Activated naive CD8-positive, alpha-beta T cell treated with anti-CD3 and anti-CD28 coated beads, Interleukin-2, amount 10 ng/mL, durations not matched to agents 7 days and 5 days (primary cell): ENCODE data around the gene AMH. TPM values are rescaled to one million over a fixed set of nuclear protein-coding genes. Genes with fewer than 3 reads are reported as not detected.
"Not testable (repeated sequence)": the region's sequence is repeated elsewhere in the genome, so short reads cannot be mapped to it uniquely, and the experiment has no call there.

Source experiments
- ATAC-seq: fragments of 150-1000 bp; cut with Tn5 transposase; one replicate; pipeline ENCODE4 v1.10.0; 2021; ENCODE audit warnings: low read depth, moderate library complexity
- POLR2A ChIA-PET: fragments of 350-600 bp; sonication (Branson Sonifier 250); formaldehyde crosslinking; loops from one replicate; lab custom pipeline; 2021; ENCODE audit warnings: antibody characterized with exemption; lab: Charles Lee
- DNase-seq: peaks from one replicate; pipeline ENCODE4 v3.0.0; 2021
- H3K27ac Mint-ChIP-seq: one replicate; pipeline ENCODE4 v1.8.0; 2022; ENCODE audit warnings: mild to moderate bottlenecking, mixed read lengths
- H3K27me3 Mint-ChIP-seq: one replicate; pipeline ENCODE4 v1.8.0; 2022; ENCODE audit warnings: mild to moderate bottlenecking, moderate library complexity, mixed read lengths
- H3K36me3 Mint-ChIP-seq: one replicate; pipeline ENCODE4 v1.8.0; 2021; ENCODE audit warnings: mild to moderate bottlenecking, mixed read lengths
- H3K4me1 Mint-ChIP-seq: one replicate; pipeline ENCODE4 v1.8.0; 2021; ENCODE audit warnings: mixed read lengths
- H3K4me3 Mint-ChIP-seq: one replicate; pipeline ENCODE4 v1.8.0; 2022; ENCODE audit warnings: mild to moderate bottlenecking, moderate library complexity, mixed read lengths
- H3K9me3 Mint-ChIP-seq: one replicate; pipeline ENCODE4 v1.8.0; 2021; ENCODE audit warnings: mixed read lengths
- total RNA-seq, 2 experiments: library from RNA; stranded (reverse); gene quantifications; one replicate each; pipeline ENCODE4 v1.2.3, GENCODE V29; 2021

The AMH gene
- total RNA-seq, 2 experiments from 2014 or later, result 9.7 to 10.4 TPM

DNA sequence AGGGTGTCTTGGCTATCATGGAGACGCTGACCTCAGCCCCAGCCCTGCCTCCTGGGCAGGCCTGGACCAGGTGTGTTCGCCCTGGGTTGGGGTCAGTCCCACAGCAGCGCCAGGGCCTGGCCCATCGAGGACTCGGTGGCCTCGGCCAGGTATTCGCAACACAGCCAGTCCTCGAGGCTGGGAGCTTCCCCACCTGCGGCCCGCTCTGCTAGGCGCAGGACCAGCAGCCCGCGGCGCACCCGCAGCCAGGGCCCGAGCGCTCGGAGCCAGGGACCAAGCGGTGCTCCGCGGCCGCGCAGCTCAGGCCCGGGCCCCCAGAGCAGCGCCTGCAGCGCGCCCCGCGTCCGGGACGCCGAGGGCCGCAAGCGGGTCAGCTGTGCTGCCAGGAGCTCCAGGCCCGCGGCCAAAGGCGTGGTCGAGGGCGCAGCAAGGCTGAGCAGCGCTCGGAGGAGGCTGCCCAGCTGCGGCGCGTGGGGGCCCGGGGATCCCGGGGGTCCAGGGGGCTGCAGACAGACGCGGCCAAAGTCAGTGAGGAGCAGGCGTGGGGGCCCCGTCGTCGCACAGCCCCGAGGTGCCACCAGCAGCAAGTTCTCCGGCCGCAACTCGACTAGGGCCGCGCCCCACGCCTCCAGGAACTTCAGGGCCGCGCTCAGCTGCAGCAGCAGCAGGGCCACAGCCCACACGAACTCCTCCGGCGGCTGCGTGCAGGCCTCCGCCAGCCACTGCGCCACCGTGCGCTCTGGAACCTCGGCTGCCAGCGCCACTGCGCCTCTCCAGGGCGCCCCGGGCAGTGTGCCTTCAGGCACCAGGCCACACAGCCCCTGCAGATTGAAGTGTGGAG is 26.7 kb downstream of the AMH start:
- Mint-ChIP-seq H3K36me3 (peaks cover 23% of the 10 kb centered on the region), H3K27ac (no peak overlapping the region), H3K4me3 (no peak overlapping the region), H3K27me3 (no peaks in the 10 kb centered on the region), H3K4me1 (peaks cover 26% of the 10 kb centered on the region), H3K9me3 (no peaks in the 10 kb centered on the region)
- POLR2A ChIA-PET, result interaction anchor here (0.6 to 7.3 kb wide), 4 partner anchors 13 to 476 kb away, joined by 3 to 71 read pairs (median 5); partner anchors contain the start of gene PLEKHJ1
- DNase-seq (no peak), ATAC-seq (no peak)

DNA sequence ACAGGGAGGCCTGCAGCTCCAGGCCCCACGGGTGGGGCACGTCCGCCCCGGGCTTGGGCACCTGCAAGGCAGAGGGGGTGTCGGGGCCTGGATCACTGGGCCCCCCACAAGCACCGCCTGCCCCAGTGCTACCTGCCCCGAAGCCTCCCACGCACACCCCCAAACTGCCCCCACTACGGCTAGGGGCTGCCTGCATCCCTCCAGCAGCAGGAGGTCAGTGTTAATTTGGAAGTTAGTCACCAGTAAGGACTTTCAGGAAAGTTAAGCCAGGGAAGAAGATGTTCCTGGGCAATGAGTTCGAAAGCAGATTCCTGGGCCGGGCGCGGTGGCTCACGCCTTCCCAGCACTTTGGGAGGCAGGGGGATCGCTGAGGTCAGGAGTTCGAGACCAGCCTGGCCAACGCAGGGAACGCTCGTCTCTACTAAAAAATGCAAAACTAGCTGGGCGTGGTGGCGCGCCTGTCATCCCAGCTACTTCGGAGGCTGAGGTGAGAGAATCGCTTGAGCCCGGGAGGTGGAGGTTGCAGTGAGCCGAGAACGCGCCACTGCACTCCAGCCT is 27.4 kb downstream of the AMH start:
- DNase-seq (no peak), ATAC-seq (no peak)
- Mint-ChIP-seq H3K27ac (no peak overlapping the region), H3K9me3 (no peaks in the 10 kb centered on the region), H3K4me3 (no peak overlapping the region), H3K4me1 (peaks cover 23% of the 10 kb centered on the region), H3K27me3 (no peaks in the 10 kb centered on the region), H3K36me3 (peaks cover 20% of the 10 kb centered on the region)
- POLR2A ChIA-PET, result interaction anchor here (0.6 kb wide), 2 partner anchors 41 to 475 kb away, joined by 3 read pairs; partner anchors contain the start of gene PLEKHJ1

DNA sequence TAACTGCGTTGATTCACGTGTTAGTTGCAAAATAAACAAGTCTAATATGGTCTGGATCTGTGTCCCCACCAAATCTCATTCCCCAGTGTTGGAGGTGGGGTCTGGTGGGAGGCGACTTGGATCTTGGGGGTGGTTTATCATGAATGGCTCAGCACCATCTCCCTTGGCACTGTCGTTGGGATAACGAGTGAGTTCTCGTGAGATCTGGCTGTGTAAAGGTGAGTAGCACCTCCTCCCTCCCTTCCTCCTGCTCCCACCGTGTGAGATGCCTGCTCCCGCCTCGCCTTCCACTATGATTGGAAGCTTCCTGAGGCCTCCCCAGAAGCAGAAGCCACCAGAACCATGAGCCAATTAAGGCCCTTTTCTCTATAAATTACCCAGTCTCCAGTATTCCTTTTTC is 28.0 kb downstream of the AMH start:
- DNase-seq (no peak), ATAC-seq (no peak)
- Mint-ChIP-seq H3K27ac (no peak overlapping the region), H3K4me1 (peaks cover 23% of the 10 kb centered on the region), H3K27me3 (no peaks in the 10 kb centered on the region), H3K9me3 (no peaks in the 10 kb centered on the region), H3K36me3 (peaks cover 16% of the 10 kb centered on the region), H3K4me3 (no peak overlapping the region)
- POLR2A ChIA-PET, result interaction anchor here (0.6 kb wide), 1 partner anchor 41 kb away, joined by 3 read pairs; the partner anchor contains the start of gene PLEKHJ1

DNA sequence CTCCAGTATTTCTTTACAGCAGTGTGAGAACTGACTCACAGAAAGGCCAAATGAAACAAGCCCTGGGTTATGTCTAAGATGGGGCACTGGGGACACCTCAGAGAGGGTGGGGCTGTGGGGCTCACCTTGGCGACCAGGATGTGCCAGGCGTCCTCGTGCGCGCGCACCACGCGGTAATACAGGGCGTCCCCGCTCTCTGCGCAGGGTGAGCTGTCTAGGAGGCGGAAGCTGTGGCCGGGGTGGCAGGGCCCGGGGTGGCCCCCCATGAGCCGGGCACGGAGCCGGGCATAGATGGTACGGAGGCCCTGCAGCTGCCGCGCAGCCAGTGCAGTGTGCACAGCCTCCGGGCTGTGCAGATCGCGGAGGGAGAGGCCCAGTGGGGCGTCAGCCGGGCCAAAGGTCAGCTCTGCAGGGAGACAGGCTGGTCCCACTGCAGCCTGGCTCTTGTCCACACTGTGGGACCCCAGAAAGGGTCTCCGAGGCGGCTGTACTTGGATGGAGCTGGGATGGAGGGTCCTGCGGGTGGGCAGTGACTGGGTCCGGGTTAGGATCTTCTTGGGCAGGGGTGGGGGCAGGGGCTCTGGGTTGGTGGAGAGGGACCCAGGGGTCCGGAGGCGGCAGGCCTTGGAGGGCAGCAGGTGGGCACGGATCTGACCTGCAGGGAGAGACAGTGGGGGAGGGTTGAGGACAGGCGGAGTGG is 29.5 kb downstream of the AMH start:
- no peak for DNase-seq
- peaks cover 12% of the 10 kb centered on the region for H3K36me3 Mint-ChIP-seq
- H3K9me3 Mint-ChIP-seq, result no peaks in the 10 kb centered on the region
- no peak overlapping the region for H3K4me3 Mint-ChIP-seq
- ATAC-seq, result no peak
- peaks cover 19% of the 10 kb centered on the region for H3K4me1 Mint-ChIP-seq
- peaks cover 6% of the 10 kb centered on the region for H3K27me3 Mint-ChIP-seq
- POLR2A ChIA-PET, result interaction anchor here (1.3 kb wide), 1 partner anchor 129 kb away, joined by 3 read pairs; no protein-coding TSS in a partner anchor
- H3K27ac Mint-ChIP-seq, result no peak overlapping the region

- peaks cover 6% of the 10 kb centered on the region for H3K4me1 Mint-ChIP-seq
- no peak overlapping the region for H3K27ac Mint-ChIP-seq
- no peak for DNase-seq
- H3K27me3 Mint-ChIP-seq, result peaks cover 6% of the 10 kb centered on the region
- no peak overlapping the region for H3K4me3 Mint-ChIP-seq
- no peaks in the 10 kb centered on the region for H3K9me3 Mint-ChIP-seq
- ATAC-seq, result no peak
- POLR2A ChIA-PET, result interaction anchor here (0.7 kb wide), 1 partner anchor 175 kb away, joined by 4 read pairs; no protein-coding TSS in a partner anchor
- H3K36me3 Mint-ChIP-seq, result no peaks in the 10 kb centered on the region
Observed at GRCh38 chr19:2280633-2281264, 31.6 kb downstream of the AMH start.

DNA sequence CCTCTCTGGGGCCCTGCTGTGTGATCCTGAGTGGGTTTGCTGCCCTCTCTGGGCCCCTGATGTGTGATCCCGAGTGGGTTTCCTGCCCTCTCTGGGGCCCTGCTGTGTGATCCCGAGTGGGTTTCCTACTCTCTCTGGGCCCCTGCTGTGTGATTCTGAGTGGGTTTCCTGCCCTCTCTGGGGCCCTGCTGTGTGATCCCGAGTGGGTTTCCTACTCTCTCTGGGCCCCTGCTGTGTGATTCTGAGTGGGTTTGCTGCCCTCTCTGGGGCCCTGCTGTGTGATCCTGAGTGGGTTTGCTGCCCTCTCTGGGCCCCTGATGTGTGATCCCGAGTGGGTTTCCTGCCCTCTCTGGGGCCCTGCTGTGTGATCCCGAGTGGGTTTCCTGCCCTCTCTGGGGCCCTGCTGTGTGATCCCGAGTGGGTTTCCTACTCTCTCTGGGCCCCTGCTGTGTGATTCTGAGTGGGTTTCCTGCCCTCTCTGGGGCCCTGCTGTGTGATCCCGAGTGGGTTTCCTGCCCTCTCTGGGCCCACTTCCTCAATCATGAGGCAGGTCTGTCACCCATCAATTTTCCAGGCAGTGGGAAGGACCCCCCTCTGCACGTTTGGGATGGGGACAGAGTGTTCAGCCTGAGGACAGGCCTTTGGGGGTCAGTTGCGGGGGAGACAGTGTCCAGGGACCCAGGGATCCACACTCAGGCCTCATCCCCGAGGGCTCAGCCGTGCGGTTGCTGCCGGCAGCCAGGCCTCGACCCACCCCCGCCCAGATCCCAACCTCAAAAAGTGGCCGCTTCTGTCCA is 32.3 kb downstream of the AMH start:
- not testable (repeated sequence) for ATAC-seq
- POLR2A ChIA-PET, result interaction anchor here (1.0 to 1.1 kb wide), 2 partner anchors 46 to 194 kb away, joined by 3 to 4 read pairs; partner anchors contain the start of gene GADD45B
- peak overlapping the region; percentile 42 for H3K27ac Mint-ChIP-seq

GRCh38 chr19:2282062-2282861 is 33.1 kb downstream of the AMH start, which contains the start of gene PEAK3:
TSS of gene PEAK3 (minus strand) at chr19:2282175. CDS start at chr19:2280931, 1,244 bp downstream.
- H3K27ac Mint-ChIP-seq, result peak within 1 kb of the TSS; percentile 63
- H3K9me3 Mint-ChIP-seq, result no peaks in the 10 kb centered on the region
- H3K4me3 Mint-ChIP-seq, result peak within 1 kb of the TSS; percentile 63
- DNase-seq, result peak; percentile 70
- POLR2A ChIA-PET, result interaction anchor here (1.0 to 1.1 kb wide), 2 partner anchors 46 to 194 kb away, joined by 3 to 4 read pairs; partner anchors contain the start of gene GADD45B
- peaks cover 6% of the 10 kb centered on the region for H3K27me3 Mint-ChIP-seq
- peak; percentile 61 for ATAC-seq
- no peaks in the 10 kb centered on the region for H3K36me3 Mint-ChIP-seq
- H3K4me1 Mint-ChIP-seq, result peaks cover 6% of the 10 kb centered on the region

More for the DNA sequence above, 32.3 kb downstream of the AMH start:
- not testable (repeated sequence) for H3K27me3 Mint-ChIP-seq, H3K36me3 Mint-ChIP-seq, H3K4me1 Mint-ChIP-seq, DNase-seq, H3K9me3 Mint-ChIP-seq
- peak overlapping the region; percentile 63 for H3K4me3 Mint-ChIP-seq

GRCh38 chr19:2282862-2283237 is 33.7 kb downstream of the AMH start:
- Mint-ChIP-seq H3K4me1 (peaks cover 6% of the 10 kb centered on the region), H3K36me3 (no peaks in the 10 kb centered on the region), H3K27me3 (peaks cover 6% of the 10 kb centered on the region), H3K4me3 (peak overlapping the region; percentile 63), H3K27ac (no peak overlapping the region), H3K9me3 (no peaks in the 10 kb centered on the region)
- ATAC-seq, result no peak
- DNase-seq, result no peak
- POLR2A ChIA-PET, result interaction anchor here (1.0 to 1.1 kb wide), 2 partner anchors 47 to 193 kb away, joined by 3 to 4 read pairs; partner anchors contain the start of gene GADD45B

- Mint-ChIP-seq H3K4me1 (peaks cover 11% of the 10 kb centered on the region), H3K27me3 (peaks cover 6% of the 10 kb centered on the region), H3K36me3 (no peaks in the 10 kb centered on the region), H3K9me3 (no peaks in the 10 kb centered on the region), H3K27ac (no peak overlapping the region), H3K4me3 (no peak overlapping the region)
- DNase-seq, result no peak
- no peak for ATAC-seq
- POLR2A ChIA-PET, result interaction anchor here (0.7 kb wide), 2 partner anchors 9 to 43 kb away, joined by 3 to 4 read pairs; no protein-coding TSS in a partner anchor
Observed at GRCh38 chr19:2283835-2284507, 34.8 kb downstream of the AMH start.

- H3K27me3 Mint-ChIP-seq, result peaks cover 6% of the 10 kb centered on the region
- no peak overlapping the region for H3K27ac Mint-ChIP-seq
- POLR2A ChIA-PET, result interaction anchor here (0.6 kb wide), 1 partner anchor 13 kb away, joined by 3 read pairs; no protein-coding TSS in a partner anchor
- no peak for DNase-seq
- H3K9me3 Mint-ChIP-seq, result no peaks in the 10 kb centered on the region
- ATAC-seq, result no peak
- H3K4me1 Mint-ChIP-seq, result peaks cover 17% of the 10 kb centered on the region
- no peak overlapping the region for H3K4me3 Mint-ChIP-seq
- H3K36me3 Mint-ChIP-seq, result peaks cover 3% of the 10 kb centered on the region
Observed at GRCh38 chr19:2286402-2287140, 37.4 kb downstream of the AMH start.
